NCI-H69 (cell line): ENCODE measurements around the gene SHROOM3.

Source experiments
- DNase-seq: peaks from one replicate; lab custom pipeline; 2025; lab: John Stamatoyannopoulos, UW

The SHROOM3 gene

DNA sequence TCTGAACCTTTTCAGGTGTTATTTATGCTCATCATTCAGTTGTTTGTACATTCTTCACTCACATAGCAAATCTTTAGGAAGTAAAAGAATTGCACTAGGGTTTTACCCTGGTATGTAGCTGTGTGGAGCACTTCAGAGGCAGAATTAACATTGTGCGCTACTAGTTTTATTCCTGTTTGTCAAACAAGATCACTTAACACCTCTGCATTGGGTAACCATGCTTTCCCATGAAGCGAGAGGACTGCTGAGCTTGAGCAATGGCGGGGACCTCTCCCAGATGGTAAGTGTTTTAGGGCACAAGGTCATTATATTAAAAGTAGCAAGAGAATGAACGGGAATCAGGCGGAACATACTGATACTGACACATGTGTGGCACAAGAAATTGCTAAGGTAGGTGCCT is 59.2 kb downstream of the SHROOM3 start:
- DNase-seq, result no peak

DNA sequence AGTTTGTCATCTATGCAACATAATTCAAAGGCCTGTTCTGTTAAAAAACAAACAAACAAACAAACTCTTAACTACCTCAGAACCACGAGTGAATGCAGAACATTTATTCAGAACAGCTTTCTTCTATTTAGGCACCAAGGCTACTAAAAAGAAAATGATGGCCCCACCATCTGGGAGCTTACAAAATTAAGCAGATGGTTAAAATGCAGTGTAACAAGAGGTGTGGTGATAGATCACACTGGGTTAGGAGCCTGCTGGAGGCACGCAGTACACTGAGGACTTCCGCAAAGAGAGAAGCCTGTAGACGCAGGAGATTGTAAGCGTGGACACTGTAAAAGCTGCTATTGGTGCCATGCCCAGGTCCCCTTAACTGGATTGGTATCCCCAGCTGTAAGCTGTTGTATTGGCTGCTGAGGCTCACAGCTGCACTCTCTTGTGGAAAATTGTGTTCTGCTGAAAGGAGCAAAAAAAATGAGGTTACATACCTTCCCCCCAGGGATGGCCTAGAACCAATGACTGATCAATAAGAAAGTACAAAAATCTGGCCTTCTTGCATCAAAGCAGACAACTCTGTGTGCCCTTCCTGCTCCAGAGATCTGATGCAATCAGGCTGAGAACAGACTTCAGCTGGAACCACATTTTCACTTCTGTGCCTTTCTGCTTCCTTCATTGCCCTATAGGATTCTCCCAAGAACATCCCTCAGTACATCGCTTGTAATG is 60.0 kb downstream of the SHROOM3 start:
- DNase-seq, result no peak

DNA sequence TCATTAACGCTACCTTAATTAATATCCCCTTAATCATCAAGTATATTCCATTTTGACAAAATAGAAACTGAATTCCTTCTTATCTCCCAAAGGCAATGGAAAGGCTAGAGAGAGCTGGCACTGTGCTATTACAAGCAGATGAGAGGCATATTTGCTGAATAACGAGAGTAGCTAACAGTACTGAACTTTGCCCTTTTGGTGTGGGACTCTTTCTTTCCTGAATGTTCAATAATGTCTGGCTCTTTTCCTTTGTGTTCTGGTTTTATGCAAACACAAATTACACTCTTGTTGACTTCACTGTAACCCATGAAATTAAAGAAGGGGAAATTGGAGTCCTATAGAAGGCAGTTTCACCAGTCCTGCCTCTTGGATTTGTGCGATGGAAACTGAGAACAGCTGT is 63.5 kb downstream of the SHROOM3 start:
- peak; percentile 38 for DNase-seq

DNA sequence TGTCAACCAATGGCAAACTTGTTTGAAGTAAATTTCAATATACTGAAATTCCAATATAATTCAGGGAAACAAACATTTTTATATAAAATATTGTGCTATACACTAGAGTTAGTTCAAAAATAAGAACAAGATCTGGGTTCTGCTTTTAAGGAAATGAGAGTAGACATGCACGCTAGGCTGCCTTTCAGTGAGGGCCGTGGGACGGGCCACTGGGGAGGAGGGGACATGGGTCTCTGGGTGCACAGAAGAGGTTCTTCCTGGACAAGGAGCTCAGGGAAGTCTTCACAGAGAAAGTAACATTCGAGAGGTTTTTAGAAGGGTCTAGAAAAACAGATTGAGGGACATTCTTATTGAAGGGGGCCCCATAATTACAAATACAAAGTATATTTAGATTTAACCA is 64.4 kb downstream of the SHROOM3 start:
- DNase-seq, result no peak

DNA sequence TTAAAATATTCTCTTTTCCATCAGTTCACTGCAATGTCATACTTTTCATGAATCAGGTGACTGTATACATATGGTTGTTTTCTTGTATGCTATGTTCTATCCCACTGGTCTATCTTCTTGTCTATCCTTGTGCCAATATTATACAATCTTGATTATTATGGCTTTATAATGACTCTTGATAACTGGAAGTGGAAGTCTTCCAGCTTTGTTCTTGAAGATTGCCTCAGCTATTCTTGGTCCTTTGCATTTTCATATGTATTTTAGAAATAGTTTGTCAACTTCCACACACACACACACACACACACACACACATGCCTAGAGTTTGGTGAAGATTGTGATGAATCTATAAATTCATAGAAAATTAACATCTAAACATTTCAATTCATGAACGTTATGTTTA is 67.9 kb downstream of the SHROOM3 start:
- DNase-seq, result no peak

DNA sequence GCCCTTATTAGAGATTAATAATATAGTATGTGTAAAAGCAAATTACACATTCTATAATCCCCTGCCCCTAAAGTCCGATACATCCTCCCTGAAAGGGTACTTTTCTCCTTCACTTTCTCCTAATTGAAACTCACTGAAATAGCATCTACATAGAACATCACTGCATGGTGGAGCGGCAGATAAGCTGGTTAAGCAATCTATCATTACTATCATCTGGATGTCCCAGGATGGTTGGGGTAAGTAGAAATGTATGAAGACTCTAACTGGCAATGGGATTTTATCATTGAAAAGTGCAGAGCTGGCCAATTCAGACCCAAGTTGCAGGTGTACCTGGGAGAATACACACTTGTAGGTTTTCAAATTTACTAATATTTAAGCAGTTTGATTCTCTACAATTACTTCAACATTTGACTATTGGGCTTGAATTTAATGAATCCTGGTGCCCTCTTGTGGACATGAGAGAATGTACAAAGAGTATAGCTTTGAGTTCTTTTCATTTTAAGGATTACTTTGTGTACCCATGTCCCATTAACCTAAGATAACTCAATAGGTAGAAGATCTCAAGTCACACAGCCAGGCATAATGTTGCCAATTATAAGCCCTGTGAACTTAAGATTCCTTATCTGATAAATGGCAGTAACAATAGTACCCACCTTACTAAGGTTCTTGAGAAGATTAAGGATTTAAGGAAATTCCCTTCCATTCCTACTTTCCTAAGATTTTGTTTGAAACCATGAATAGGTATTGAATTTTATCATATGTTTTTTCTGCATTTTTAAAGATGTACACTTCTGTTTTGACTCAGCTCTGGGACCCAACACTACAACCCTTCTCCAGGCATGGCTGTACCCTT is 69.8 kb downstream of the SHROOM3 start:
- peak; percentile 56 for DNase-seq

DNA sequence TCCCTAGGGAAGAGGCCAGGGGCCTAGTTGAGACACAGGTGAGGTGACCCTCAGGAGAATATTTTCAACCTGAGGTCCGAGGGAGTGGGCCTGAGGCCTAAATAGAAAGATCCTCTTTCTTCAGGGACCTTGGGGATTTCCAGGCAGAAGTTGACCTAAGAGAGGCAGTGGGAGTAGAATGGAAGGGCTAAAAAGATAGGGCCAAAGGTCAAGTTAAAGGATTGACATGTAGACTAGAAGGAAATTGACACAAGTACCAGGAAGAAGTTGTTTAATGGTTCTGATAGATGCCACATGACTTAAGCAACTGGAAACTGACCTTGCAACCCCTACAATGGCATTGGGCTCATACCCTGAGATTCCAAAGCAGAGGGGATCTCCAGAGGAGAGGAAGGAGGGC is 76.9 kb downstream of the SHROOM3 start:
- DNase-seq, result no peak

DNA sequence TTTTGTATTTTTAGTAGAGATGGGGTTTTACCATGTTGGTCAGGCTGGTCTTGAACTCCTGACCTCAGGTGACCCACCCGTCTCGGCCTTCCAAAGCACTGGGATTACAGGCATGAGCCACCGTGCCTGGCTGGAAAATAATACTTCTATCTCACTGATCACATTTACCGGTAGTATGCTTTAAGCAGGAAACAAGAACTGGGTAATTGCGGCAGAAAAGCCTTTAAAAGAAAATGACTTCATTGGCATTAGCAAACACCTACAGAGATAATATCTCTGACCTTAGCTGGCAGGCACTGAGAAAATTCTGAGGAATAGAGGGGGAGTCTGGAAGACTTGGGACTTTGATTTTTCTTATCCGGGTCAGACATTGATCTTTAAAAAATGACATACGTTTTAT is 78.5 kb downstream of the SHROOM3 start:
- no peak for DNase-seq

DNA sequence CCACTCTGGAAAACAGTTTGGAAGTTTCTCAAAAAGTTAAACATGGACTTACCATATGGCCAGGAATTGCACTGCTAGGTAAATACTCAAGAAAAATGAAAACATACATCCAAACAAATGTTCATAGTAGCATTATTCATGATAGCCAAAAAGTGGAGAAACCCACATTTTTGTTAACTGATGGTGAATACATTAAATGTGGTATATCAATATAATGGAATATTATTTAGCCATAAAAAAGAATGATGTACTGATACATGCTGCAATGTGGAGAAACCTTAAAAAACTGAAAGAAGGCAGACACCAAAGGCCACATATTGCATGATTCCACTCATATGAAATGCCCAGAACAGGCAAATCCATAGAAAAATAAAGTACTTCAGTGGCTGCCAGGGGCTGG is 79.1 kb downstream of the SHROOM3 start:
- DNase-seq, result no peak

DNA sequence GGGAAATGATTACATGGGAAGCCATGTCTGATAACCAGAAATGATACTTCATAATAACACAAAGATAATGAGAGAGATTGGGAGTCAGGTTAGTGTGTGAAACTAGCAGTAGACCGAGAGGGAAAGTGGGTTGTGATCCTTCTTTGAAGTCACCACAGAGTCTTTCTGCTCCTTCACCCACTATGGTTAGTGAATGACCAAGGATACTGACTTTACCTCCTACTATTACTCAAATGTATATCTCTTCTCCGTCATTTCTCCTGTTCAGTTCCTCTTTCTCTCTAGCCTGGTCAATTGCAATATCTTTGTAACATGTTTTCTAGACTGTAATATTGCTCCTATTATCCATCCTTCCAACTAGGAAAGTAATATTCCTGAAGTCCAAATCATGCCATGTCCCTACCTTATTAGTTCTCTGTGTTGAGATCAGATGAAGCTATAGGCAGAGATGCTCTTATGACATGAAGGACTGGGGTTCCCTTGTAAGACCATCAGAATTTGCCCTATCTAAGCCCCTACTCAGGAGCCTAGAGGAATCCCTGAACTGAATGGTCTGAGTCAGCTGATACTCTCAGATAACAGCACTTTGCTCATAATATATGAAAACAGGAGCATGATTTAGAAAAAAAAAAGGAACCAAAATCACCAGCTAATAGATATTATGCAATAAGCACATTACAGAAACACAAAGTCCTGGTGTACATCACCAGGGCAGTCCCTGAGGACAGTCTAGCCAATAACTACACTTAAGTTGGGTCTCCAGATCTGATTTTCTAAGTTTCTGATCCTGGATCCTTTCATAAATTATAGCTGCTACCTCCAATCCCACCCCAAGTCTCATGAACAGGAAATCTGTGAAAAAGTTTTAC is 81.2 kb downstream of the SHROOM3 start:
- DNase-seq, result no peak

DNA sequence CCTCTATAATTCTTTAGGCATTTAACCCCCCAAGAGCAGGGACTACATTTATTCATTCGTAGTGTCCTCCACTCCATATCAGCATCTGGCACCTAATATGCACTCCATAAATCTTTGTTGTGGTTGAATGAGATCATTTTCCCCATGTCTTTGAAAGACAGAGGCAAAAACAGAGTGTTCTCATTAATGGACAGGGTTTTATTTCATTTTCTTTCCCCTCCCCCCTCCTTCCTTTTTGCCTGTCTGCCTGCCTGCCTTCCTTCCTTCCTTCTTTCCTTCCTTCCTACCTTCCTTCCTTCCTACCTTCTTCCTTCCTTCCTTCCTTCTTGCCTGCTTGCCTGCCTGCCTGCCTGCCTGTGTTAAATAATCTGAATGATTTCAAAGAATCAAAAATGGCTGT is 83.2 kb downstream of the SHROOM3 start:
- peak; percentile 6 for DNase-seq

DNA sequence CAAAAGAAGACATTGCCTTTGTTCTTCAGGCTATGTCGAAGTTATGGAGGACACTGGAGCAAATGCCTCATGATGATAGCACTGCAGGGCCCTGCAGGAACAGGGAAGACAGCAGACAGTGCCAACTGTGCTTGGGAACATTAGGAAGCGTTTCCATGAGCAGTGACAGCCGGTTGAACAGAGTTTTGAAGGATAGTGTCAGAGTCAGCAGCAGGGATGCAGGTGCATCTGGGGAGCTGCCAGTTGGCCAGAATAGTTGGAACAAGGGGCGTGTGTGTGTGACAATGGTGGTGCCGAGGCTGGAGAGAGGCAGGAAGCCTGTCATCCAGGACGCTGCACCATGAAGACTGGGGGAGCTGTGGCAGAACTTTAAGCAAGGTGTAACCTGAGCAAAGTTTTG is 88.6 kb downstream of the SHROOM3 start:
- DNase-seq, result no peak

DNA sequence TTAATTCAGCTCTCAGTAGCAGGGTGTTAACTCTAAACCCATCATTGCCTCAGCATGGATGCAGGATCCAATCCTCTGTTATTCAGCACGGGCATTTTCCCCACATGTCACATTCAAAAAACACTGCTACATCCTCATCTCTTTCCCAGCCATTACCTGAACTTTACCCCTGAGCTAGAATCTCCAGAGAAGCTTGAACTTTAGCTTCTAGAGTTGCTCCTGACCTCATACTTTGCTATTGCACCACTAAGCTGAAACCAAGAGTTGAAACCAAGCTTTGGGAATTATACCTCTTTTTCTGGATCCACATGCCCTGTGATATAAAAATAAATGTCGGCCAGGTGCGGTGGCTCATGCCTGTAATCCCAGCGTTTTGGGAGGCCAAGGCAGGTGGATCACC is 90.7 kb downstream of the SHROOM3 start:
- DNase-seq, result no peak

DNA sequence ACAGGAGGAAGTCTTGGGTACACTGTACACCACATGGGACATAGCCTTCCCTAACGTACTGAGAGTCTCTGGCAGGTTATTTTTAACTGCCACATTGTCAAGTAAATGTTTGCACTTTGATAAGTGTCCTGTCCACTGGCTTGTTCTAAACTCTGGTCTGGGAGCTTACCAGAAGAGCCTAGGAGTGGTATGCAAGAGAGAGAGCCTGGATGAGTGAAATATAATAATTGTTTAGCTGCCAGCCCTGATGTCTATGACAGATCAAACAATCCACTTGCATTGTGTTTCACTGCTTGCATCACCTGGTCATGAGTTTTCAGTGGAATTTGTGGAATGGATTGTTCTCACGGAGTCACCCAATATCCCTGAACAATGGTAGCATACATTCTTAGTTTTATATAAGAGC is 91.6 kb downstream of the SHROOM3 start:
- peak; percentile 50 for DNase-seq

DNA sequence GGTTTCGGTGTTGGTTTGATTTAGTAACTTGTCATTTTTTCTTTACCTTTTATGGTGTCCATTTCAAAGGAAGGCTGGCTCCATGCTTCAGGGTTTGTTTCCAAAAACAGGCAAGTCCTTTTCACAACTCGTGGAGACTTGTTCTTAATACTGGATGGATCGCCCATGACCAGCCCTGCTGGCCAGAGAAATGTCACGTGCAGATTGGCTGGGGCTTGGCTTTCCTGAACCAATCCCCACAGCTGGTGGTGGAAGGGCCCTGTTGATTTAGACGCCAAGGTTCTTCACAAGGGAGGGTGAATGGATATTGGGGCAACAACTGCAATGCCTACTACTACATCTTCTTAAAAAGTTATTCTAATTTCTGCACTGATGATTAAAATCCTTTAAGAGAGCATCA is 92.6 kb downstream of the SHROOM3 start:
- DNase-seq, result no peak

DNA sequence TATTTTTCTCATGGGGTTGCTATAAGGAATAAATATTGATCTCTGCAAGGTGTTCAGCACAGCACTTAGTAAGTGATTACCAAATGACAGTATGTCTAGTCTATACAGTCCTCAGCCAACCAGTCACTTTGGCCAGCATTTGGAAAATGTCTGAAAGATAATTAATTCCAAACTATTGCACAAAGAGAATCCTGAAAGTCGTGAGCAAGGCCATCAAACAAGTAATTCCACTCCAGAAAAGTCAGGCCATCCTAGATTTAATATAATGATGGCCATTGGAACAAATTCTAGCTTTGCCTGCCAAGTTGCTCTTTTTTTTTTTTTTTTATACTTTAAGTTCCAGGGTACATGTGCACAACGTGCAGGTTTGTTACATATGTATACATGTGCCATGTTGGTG is 96.6 kb downstream of the SHROOM3 start:
- no peak for DNase-seq

DNA sequence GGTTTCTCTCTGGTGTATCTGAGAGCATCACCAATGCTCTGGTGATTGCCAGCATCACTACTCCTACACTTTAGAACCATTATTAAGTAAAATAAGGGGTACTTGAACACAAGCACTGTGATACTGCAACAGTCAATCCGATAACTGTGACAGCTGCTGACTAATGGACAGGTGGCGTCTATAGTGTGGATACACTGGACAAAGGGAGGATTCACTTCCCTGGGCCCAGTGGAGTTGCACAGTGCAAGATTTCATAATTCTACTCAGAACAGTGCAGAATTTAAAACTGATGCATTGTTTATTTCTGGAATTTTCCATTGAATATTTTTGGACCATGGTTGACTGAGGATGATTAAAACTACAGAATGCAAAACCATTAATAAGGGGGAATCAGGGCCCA is 97.8 kb downstream of the SHROOM3 start:
- DNase-seq, result no peak

DNA sequence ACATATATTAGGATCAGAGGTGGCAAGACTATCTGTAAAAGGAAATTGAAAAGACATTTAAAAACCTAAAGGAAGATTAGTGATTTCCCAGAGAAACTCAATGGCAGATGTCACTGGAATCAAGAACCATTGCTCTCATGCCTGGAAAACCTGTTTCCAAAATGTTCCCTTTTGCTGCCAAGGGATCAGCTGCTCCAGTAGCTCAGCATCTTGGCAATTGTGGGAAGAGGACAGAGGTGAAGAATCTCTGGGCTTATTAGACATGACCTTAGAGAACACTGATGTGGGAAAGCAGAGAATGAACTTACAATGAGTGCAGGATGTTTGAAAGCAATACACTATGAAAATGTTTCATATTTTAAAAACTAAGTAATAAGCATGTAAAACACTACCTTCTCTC is 98.3 kb downstream of the SHROOM3 start:
- DNase-seq, result no peak

DNA sequence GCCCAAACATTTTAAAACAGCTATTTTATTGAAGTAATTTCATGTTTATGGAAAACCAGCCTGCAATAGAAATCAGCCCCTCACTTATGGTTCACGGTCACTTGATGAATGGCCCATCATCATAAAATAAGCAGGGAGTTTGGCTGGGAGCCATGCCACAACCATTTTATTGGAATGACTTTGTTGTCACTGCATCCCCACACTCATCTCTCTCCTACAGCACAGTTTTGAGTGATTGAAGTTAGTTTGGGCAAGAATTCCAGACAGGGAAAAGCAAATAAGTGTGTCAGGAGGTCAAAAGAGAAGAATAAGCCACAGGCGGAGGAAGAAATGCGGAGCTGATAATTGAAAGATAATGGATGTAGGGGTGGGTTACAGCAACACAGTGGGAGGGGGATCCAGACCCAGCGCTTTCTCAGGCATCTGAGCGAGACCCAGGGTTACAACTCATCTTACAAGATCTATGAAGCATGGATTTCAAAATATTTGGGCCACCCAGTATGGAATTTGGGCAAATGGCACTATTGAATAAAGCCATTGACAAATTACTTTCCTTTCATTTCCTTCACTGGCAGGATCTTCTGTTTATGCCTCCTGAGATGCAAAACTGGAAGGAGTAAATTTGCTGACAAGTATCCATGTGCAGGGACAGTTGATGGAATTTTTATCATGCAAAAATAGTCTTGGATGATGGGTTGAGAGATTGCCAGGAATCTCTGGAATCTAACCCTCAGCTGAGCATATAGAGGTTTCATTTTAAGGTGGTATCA is 100.8 kb downstream of the SHROOM3 start:
- DNase-seq, result peak; percentile 42

DNA sequence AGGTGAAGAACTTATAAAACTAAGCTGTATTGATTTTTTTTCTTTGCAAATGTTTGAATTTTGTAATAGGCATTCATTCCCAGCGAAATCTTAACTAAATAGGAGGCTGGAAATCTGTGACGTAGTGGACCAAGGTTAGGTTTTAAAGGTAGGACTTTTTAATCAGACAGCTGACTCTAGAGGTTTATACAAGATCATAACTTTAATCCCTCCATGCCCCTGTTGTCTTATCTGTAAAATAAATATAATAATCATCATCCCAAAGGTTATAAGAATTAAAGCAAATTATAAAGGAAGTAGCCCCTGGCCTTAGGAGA is 101.3 kb downstream of the SHROOM3 start:
- DNase-seq, result no peak

DNA sequence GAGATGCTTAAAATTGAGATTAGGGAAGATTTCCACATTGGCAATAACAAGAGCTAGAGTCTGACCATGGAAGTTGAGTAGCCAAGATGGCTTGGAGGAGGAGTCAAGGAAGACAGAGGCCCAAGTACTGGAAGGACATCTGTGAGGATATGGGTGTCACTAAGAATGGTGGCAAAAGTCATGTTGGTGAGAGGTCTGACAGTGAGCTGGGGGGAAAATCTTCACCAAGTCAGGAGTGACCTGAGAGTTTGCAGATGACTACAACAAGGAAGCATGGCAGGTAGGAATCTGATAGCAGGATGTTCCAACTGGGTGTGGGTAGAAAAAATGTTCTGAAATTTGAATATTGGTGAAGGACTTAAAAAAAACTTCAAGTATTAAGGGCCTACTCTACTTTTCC is 103.3 kb downstream of the SHROOM3 start:
- no peak for DNase-seq

DNA sequence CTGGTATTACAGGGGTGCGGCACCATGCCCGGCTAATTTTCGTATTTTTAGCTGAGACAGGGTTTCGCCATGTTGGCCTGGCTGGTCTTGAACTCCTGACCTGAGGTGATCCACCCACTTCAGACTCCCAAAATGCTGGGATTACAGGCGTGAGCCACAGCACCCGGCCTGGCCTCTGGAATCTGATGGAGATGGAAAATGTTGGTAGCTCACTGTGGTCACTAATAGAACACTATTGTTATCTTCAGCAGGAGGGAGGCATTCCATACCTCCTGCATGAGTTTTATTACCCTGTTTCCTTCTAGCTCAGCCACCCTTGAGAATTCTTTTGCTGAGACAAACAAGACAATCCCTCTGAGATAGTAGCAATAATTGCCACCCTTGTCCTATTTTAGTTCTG is 105.0 kb downstream of the SHROOM3 start:
- DNase-seq, result no peak
